ENCODE data around the gene SKI. TPM values are rescaled to one million over a fixed set of nuclear protein-coding genes. Genes with fewer than 3 reads are reported as not detected.

Gene SKI
- total and polyA plus RNA-seq, 10 of the 15 experiments (the other 5 are each of a cell fraction or from before 2014, with no cell fraction given) = 0.03 to 14.9 (median 0.96) TPM

GRCh38 chr1:2194898-2195673 lies 33.0 kb upstream of the SKI start (continued):
- TF ChIP-seq, protein P1, sequence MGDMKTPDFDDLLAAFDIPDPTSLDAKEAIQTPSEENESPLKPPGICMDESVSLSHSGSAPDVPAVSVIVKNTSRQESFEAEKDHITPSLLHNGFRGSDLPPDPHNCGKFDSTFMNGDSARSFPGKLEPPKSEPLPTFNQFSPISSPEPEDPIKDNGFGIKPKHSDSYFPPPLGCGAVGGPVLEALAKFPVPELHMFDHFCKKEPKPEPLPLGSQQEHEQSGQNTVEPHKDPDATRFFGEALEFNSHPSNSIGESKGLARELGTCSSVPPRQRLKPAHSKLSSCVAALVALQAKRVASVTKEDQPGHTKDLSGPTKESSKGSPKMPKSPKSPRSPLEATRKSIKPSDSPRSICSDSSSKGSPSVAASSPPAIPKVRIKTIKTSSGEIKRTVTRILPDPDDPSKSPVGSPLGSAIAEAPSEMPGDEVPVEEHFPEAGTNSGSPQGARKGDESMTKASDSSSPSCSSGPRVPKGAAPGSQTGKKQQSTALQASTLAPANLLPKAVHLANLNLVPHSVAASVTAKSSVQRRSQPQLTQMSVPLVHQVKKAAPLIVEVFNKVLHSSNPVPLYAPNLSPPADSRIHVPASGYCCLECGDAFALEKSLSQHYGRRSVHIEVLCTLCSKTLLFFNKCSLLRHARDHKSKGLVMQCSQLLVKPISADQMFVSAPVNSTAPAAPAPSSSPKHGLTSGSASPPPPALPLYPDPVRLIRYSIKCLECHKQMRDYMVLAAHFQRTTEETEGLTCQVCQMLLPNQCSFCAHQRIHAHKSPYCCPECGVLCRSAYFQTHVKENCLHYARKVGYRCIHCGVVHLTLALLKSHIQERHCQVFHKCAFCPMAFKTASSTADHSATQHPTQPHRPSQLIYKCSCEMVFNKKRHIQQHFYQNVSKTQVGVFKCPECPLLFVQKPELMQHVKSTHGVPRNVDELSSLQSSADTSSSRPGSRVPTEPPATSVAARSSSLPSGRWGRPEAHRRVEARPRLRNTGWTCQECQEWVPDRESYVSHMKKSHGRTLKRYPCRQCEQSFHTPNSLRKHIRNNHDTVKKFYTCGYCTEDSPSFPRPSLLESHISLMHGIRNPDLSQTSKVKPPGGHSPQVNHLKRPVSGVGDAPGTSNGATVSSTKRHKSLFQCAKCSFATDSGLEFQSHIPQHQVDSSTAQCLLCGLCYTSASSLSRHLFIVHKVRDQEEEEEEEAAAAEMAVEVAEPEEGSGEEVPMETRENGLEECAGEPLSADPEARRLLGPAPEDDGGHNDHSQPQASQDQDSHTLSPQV (IDR thresholded peaks at IDR 0.05) = peak; percentile 88
- TF ChIP-seq ZNF687 (IDR thresholded peaks at IDR 0.05) (peak; percentile 70), MEF2A (IDR thresholded peaks at IDR 0.05; ENCODE audit: insufficient read depth, low read depth, low read length) (no peak), BRCA1 (IDR thresholded peaks at IDR 0.05; ENCODE audit: low read depth, low read length) (no peak), NR2C2 (IDR thresholded peaks at IDR 0.05; ENCODE audit: borderline replicate concordance, control insufficient read depth, insufficient read length, low read depth) (no peak), ATF7 (IDR thresholded peaks at IDR 0.05; ENCODE audit: low read depth) (peak; percentile 32; the same call in 1 of the 2 replicates), NFIC (IDR thresholded peaks at IDR 0.05; ENCODE audit: low read depth, low read length) (no peak), STAT1 (conservative IDR thresholded peaks at IDR 0.05) (0 out of 2 replicates have a peak, but pooled peaks have one; percentile 75), PRDM15 (CRISPR knock-in tag; IDR thresholded peaks at IDR 0.05) (no peak), HCFC1 (IDR thresholded peaks at IDR 0.05; ENCODE audit: low read length) (0 out of 2 replicates have a peak, but pooled peaks have one; percentile 24), KLF5 (IDR thresholded peaks at IDR 0.05; ENCODE audit: partially characterized antibody) (no peak), STAT3 (IDR thresholded peaks at IDR 0.05; ENCODE audit: low read depth, low read length) (no peak), ZNF384 (IDR thresholded peaks at IDR 0.05; ENCODE audit: borderline replicate concordance, low read depth, low read length) (no peak), GABPA (IDR thresholded peaks at IDR 0.05; ENCODE audit: low read depth) (no peak), HDGF (IDR thresholded peaks at IDR 0.05) (peak; percentile 66; the same call in 1 of the 2 replicates), CREB1 (IDR thresholded peaks at IDR 0.05; ENCODE audit: low read depth) (0 out of 2 replicates have a peak, but pooled peaks have one; percentile 8), BACH1 (IDR thresholded peaks at IDR 0.05; ENCODE audit: borderline replicate concordance) (no peak), ZNF622 (IDR thresholded peaks at IDR 0.05) (no peak), SRF (IDR thresholded peaks at IDR 0.05; ENCODE audit: low read depth in 2 of 2, low read length in 2 of 2) (no peak)
